Measurements from ENCODE around the gene KCNQ5.
"Not testable (repeated sequence)": the region's sequence is repeated elsewhere in the genome, so short reads cannot be mapped to it uniquely, and the experiment has no call there.

The KCNQ5 gene

DNA sequence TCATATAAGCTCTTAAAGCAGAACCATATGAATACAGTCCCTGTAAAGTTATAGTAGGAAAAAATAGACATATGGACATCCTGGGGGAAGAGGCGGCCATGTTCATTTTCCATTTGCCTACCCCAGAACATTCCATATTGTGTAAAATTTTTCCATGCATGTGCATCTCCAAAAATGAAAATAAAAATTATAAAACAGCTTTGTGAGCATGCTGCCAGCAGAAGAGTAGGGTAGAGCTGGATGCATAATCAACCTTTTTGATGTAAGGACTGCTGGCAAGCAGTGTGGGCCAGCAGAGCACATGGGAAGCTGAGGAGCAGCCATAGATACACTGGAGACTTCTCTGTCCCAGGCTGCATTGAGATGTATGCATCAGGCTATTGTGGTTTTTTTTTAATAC, 271.0 kb downstream of the KCNQ5 start:
- Histone ChIP-seq H3K4me3 (ENCODE audit: low read length in 2 of 2) (no peak overlapping the region), H3K4me2 (ENCODE audit: insufficient read depth, low read length, poor library complexity, severe bottlenecking) (no peak overlapping the region), H3K18ac (ENCODE audit: low read length) (no peak overlapping the region), H2AK5ac (ENCODE audit: low read depth, low read length) (no peak overlapping the region), H2BK12ac (ENCODE audit: low read length) (no peak overlapping the region), H2BK15ac (ENCODE audit: low read length) (no peak overlapping the region), H2BK120ac (ENCODE audit: low read depth, low read length) (no peak overlapping the region), H3K36me3 (replicated peaks in 1 of 2; ENCODE audit: control insufficient read depth in 2 of 2, insufficient read depth in 2 of 2, low read length in 2 of 2) (no peaks in the 10 kb centered on the region), H4K91ac (ENCODE audit: low read depth, low read length, poor library complexity) (no peak overlapping the region), H2BK5ac (ENCODE audit: low read length) (no peak overlapping the region), H3K79me1 (ENCODE audit: low read depth, low read length) (no peaks in the 10 kb centered on the region), H3K9me3 (replicated peaks in 1 of 2; ENCODE audit: control insufficient read depth in 2 of 2, insufficient read depth in 1 of 2, low read depth in 1 of 2, low read length in 2 of 2) (no peaks in the 10 kb centered on the region), H3K4ac (ENCODE audit: low read length) (no peak overlapping the region), H3K27me3 (ENCODE audit: control insufficient read depth in 3 of 3, insufficient read depth in 3 of 3, low read depth in 1 of 3, low read length in 3 of 3) (no peaks in the 10 kb centered on the region), H3K23ac (ENCODE audit: low read depth, low read length, poor library complexity) (no peak overlapping the region), H3K4me1 (ENCODE audit: control insufficient read depth in 2 of 2, insufficient read depth in 1 of 2, low read depth in 1 of 2, low read length in 2 of 2) (no peaks in the 10 kb centered on the region), H4K8ac (ENCODE audit: low read depth, low read length) (no peak overlapping the region), H2AFZ (ENCODE audit: low read length) (no peak overlapping the region), H3K27ac (replicated peaks; ENCODE audit: low read length) (no peak overlapping the region), H3K9ac (ENCODE audit: low read depth, low read length, poor library complexity) (no peak overlapping the region), H3K14ac (ENCODE audit: low read length) (no peak overlapping the region)
- DNase-seq (ENCODE audit: low spot score), result no peak
- WGBS, 2 donors (ENCODE audit: extremely low coverage in 2 of 2, insufficient read length in 2 of 2, insufficient replicate concordance in 1 of 2), result no CpG with 5 or more reads among the region's 1 CpG

- Histone ChIP-seq H3K27ac (replicated peaks; ENCODE audit: low read length) (no peak overlapping the region), H2AK5ac (ENCODE audit: low read depth, low read length) (no peak overlapping the region), H2BK12ac (ENCODE audit: low read length) (no peak overlapping the region), H2AFZ (ENCODE audit: low read length) (no peak overlapping the region), H2BK120ac (ENCODE audit: low read depth, low read length) (no peak overlapping the region), H2BK5ac (ENCODE audit: low read length) (no peak overlapping the region), H3K4me2 (ENCODE audit: insufficient read depth, low read length, poor library complexity, severe bottlenecking) (no peak overlapping the region), H3K27me3 (ENCODE audit: control insufficient read depth in 3 of 3, insufficient read depth in 3 of 3, low read depth in 1 of 3, low read length in 3 of 3) (no peaks in the 10 kb centered on the region), H2BK15ac (ENCODE audit: low read length) (no peak overlapping the region), H4K91ac (ENCODE audit: low read depth, low read length, poor library complexity) (no peak overlapping the region), H3K4me3 (ENCODE audit: low read length in 2 of 2) (no peak overlapping the region), H3K4ac (ENCODE audit: low read length) (no peak overlapping the region), H3K36me3 (replicated peaks in 1 of 2; ENCODE audit: control insufficient read depth in 2 of 2, insufficient read depth in 2 of 2, low read length in 2 of 2) (no peaks in the 10 kb centered on the region), H3K79me1 (ENCODE audit: low read depth, low read length) (no peaks in the 10 kb centered on the region), H3K23ac (ENCODE audit: low read depth, low read length, poor library complexity) (no peak overlapping the region), H4K8ac (ENCODE audit: low read depth, low read length) (no peak overlapping the region), H3K4me1 (ENCODE audit: control insufficient read depth in 2 of 2, insufficient read depth in 1 of 2, low read depth in 1 of 2, low read length in 2 of 2) (no peaks in the 10 kb centered on the region), H3K18ac (ENCODE audit: low read length) (no peak overlapping the region), H3K9ac (ENCODE audit: low read depth, low read length, poor library complexity) (no peak overlapping the region), H3K14ac (ENCODE audit: low read length) (no peak overlapping the region), H3K9me3 (replicated peaks in 1 of 2; ENCODE audit: control insufficient read depth in 2 of 2, insufficient read depth in 1 of 2, low read depth in 1 of 2, low read length in 2 of 2) (no peaks in the 10 kb centered on the region)
- no peak for DNase-seq (ENCODE audit: low spot score)
- WGBS, 2 donors (ENCODE audit: extremely low coverage in 2 of 2, insufficient read length in 2 of 2, insufficient replicate concordance in 1 of 2), result no CpG with 5 or more reads among the region's 2 CpGs
Observed at GRCh38 chr6:72894091-72894490, 272.2 kb downstream of the KCNQ5 start.

- not testable (repeated sequence) for H3K79me1 ChIP-seq (ENCODE audit: low read depth, low read length); H3K4me2 ChIP-seq (ENCODE audit: insufficient read depth, low read length, poor library complexity, severe bottlenecking); H2BK120ac ChIP-seq (ENCODE audit: low read depth, low read length); H3K23ac ChIP-seq (ENCODE audit: low read depth, low read length, poor library complexity); H3K14ac ChIP-seq (ENCODE audit: low read length); H2AFZ ChIP-seq (ENCODE audit: low read length); H2AK5ac ChIP-seq (ENCODE audit: low read depth, low read length); H2BK15ac ChIP-seq (ENCODE audit: low read length); H4K8ac ChIP-seq (ENCODE audit: low read depth, low read length); H3K27me3 ChIP-seq (ENCODE audit: control insufficient read depth in 3 of 3, insufficient read depth in 3 of 3, low read depth in 1 of 3, low read length in 3 of 3); H3K4me3 ChIP-seq (ENCODE audit: low read length in 2 of 2); H3K4me1 ChIP-seq (ENCODE audit: control insufficient read depth in 2 of 2, insufficient read depth in 1 of 2, low read depth in 1 of 2, low read length in 2 of 2); DNase-seq (ENCODE audit: low spot score); H3K9ac ChIP-seq (ENCODE audit: low read depth, low read length, poor library complexity); H4K91ac ChIP-seq (ENCODE audit: low read depth, low read length, poor library complexity); H2BK12ac ChIP-seq (ENCODE audit: low read length); H3K4ac ChIP-seq (ENCODE audit: low read length); H2BK5ac ChIP-seq (ENCODE audit: low read length); H3K9me3 ChIP-seq (replicated peaks in 1 of 2; ENCODE audit: control insufficient read depth in 2 of 2, insufficient read depth in 1 of 2, low read depth in 1 of 2, low read length in 2 of 2); H3K27ac ChIP-seq (replicated peaks; ENCODE audit: low read length); H3K18ac ChIP-seq (ENCODE audit: low read length); H3K36me3 ChIP-seq (replicated peaks in 1 of 2; ENCODE audit: control insufficient read depth in 2 of 2, insufficient read depth in 2 of 2, low read length in 2 of 2)
- WGBS, 2 donors (ENCODE audit: extremely low coverage in 2 of 2, insufficient read length in 2 of 2, insufficient replicate concordance in 1 of 2), result no CpG with 5 or more reads among the region's 3 CpGs
Observed at GRCh38 chr6:72898313-72898712, 276.4 kb downstream of the KCNQ5 start.

DNA sequence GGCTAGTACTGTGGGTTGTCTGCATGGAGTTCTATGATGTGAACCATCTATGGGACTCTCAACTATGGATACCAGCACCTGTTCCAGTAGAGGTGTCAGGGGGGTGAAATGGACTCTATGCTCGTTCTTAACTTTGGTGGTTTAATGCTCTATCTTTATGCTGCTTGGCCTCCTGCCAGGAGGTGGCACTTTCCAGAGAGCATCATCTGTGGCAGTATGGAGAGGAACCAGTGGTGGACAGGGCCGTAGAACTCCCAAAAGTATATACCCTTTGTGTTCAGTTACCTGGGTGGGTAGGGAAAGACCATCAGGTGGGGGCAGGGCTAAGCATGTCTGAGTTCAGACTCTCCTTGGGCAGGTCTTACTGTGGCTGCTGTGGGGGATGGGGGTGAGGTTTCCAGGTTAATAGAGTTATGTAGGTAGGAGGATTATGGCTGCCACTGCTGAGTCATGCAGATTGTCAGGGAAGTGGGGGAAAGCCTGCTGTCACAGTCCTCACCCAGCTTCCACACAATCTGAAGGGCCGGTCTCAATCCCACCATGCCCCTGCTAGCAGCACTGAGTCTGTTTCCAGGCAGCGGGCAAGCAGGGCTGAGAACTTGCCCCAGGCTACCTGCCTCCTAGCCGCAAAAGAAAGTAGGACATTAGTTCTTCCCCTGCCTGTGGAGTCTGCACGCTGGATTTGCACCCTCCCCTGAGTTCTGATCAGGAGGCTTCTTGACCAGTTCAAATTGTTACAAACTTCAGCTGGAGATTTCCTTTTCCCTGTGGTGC, 284.0 kb downstream of the KCNQ5 start:
- no peak overlapping the region for H3K4ac ChIP-seq (ENCODE audit: low read length)
- H2BK120ac ChIP-seq (ENCODE audit: low read depth, low read length), result no peak overlapping the region
- WGBS, 2 donors (ENCODE audit: extremely low coverage in 2 of 2, insufficient read length in 2 of 2, insufficient replicate concordance in 1 of 2), result no CpG with 5 or more reads among the region's 6 CpGs
- no peak overlapping the region for H2AFZ ChIP-seq (ENCODE audit: low read length)
- H3K4me3 ChIP-seq (ENCODE audit: low read length in 2 of 2), result no peak overlapping the region
- no peaks in the 10 kb centered on the region for H3K4me1 ChIP-seq (ENCODE audit: control insufficient read depth in 2 of 2, insufficient read depth in 1 of 2, low read depth in 1 of 2, low read length in 2 of 2)
- no peak overlapping the region for H4K91ac ChIP-seq (ENCODE audit: low read depth, low read length, poor library complexity)
- no peak overlapping the region for H2AK5ac ChIP-seq (ENCODE audit: low read depth, low read length)
- no peak overlapping the region for H2BK15ac ChIP-seq (ENCODE audit: low read length)
- no peak overlapping the region for H3K23ac ChIP-seq (ENCODE audit: low read depth, low read length, poor library complexity)
- peak overlapping the region; percentile 36 for H3K18ac ChIP-seq (ENCODE audit: low read length)
- no peaks in the 10 kb centered on the region for H3K36me3 ChIP-seq (replicated peaks in 1 of 2; ENCODE audit: control insufficient read depth in 2 of 2, insufficient read depth in 2 of 2, low read length in 2 of 2)
- no peaks in the 10 kb centered on the region for H3K9me3 ChIP-seq (replicated peaks in 1 of 2; ENCODE audit: control insufficient read depth in 2 of 2, insufficient read depth in 1 of 2, low read depth in 1 of 2, low read length in 2 of 2)
- no peak overlapping the region for H4K8ac ChIP-seq (ENCODE audit: low read depth, low read length)
- no peak overlapping the region for H3K27ac ChIP-seq (replicated peaks; ENCODE audit: low read length)
- H3K14ac ChIP-seq (ENCODE audit: low read length), result no peak overlapping the region
- no peaks in the 10 kb centered on the region for H3K27me3 ChIP-seq (ENCODE audit: control insufficient read depth in 3 of 3, insufficient read depth in 3 of 3, low read depth in 1 of 3, low read length in 3 of 3)
- H2BK5ac ChIP-seq (ENCODE audit: low read length), result no peak overlapping the region
- DNase-seq (ENCODE audit: low spot score), result no peak
- H3K9ac ChIP-seq (ENCODE audit: low read depth, low read length, poor library complexity), result no peak overlapping the region
- H3K79me1 ChIP-seq (ENCODE audit: low read depth, low read length), result no peaks in the 10 kb centered on the region
- no peak overlapping the region for H2BK12ac ChIP-seq (ENCODE audit: low read length)
- H3K4me2 ChIP-seq (ENCODE audit: insufficient read depth, low read length, poor library complexity, severe bottlenecking), result no peak overlapping the region
